PC-9 (cell line): ENCODE data around the gene LIN7A. TPM values are rescaled to one million over a fixed set of nuclear protein-coding genes. Genes with fewer than 3 reads are reported as not detected.

Experiments used
- BruUV-seq: library from RNA; stranded (reverse); fragments of 400-500 nt; replicated peaks from 2 replicates; lab custom pipeline; 2021; lab: Mats Ljungman, UMichigan
- CTCF ChIA-PET: fragments of 300-600 bp; sonication (Branson Sonifier 250); formaldehyde crosslinking; loops from one replicate; lab custom pipeline; 2022; ENCODE audit warnings: antibody characterized with exemption; lab: Charles Lee
- POLR2A ChIA-PET: fragments of 300-600 bp; sonication (Branson Sonifier 250); formaldehyde crosslinking; loops from one replicate; lab custom pipeline; 2022; ENCODE audit warnings: antibody characterized with exemption; ENCODE audit not compliant: unreplicated experiment; lab: Charles Lee
- DNase-seq, 2 experiments: peaks; one replicate each; pipeline versions ENCODE4 v3.0.0 to v3.0.0-alpha.2; 2015 to 2022; ENCODE audit warnings: mixed read lengths in 1 of 2
- H2AFZ ChIP-seq: fragments of 200-600 bp; sonication (generic); 2 replicates; pipeline ENCODE4 v1.8.1; 2017; ENCODE audit warnings: antibody characterized with exemption
- H3F3A ChIP-seq: fragments of 200-600 bp; sonication (generic); 2 replicates; pipeline ENCODE4 v1.8.1; 2017; ENCODE audit warnings: antibody characterized with exemption, mild to moderate bottlenecking, low read depth; ENCODE audit not compliant: insufficient read depth
- H3K27ac ChIP-seq: fragments of 200-600 bp; sonication (generic); 2 replicates; pipeline ENCODE4 v1.6.1; 2016; ENCODE audit warnings: mixed run types
- H3K27me3 ChIP-seq: fragments of 200-600 bp; sonication (generic); 2 replicates; pipeline ENCODE4 v1.6.1; 2016; ENCODE audit warnings: low read depth, mixed run types; ENCODE audit not compliant: insufficient read depth
- H3K36me3 ChIP-seq: fragments of 200-600 bp; sonication (generic); 2 replicates; pipeline ENCODE4 v1.6.1; 2016; ENCODE audit warnings: low read depth, mixed run types
- H3K4me1 ChIP-seq: fragments of 200-600 bp; sonication (generic); replicated peaks from 2 replicates; pipeline ENCODE4 v1.6.1; 2016; ENCODE audit warnings: mixed run types; ENCODE audit not compliant: insufficient read depth
- H3K4me2 ChIP-seq: fragments of 200-600 bp; sonication (generic); 2 replicates; pipeline ENCODE4 v1.6.1; 2017; ENCODE audit warnings: mixed run types
- H3K4me3 ChIP-seq: fragments of 200-600 bp; sonication (generic); 2 replicates; pipeline ENCODE4 v1.6.1; 2016; ENCODE audit warnings: mixed run types
- H3K79me2 ChIP-seq: fragments of 200-600 bp; sonication (generic); 2 replicates; pipeline ENCODE4 v1.6.1; 2017; ENCODE audit warnings: low read depth, mixed run types
- H3K9me2 ChIP-seq: fragments of 200-600 bp; sonication (generic); 2 replicates; pipeline ENCODE4 v1.8.1; 2017; ENCODE audit warnings: mild to moderate bottlenecking; ENCODE audit not compliant: insufficient read depth
- H3K9me3 ChIP-seq: fragments of 200-600 bp; sonication (generic); 2 replicates; pipeline ENCODE4 v1.8.1; 2016; ENCODE audit warnings: low read depth; ENCODE audit not compliant: insufficient read depth
- H4K20me1 ChIP-seq: fragments of 200-600 bp; sonication (generic); 2 replicates; pipeline ENCODE4 v1.8.1; 2017; ENCODE audit not compliant: insufficient read depth
- CTCF ChIP-seq: fragments of 200-600 bp; sonication (generic); conservative IDR thresholded peaks from 2 replicates; pipeline ENCODE4 v1.6.1; 2017; ENCODE audit warnings: mixed run types, antibody characterized with exemption, mild to moderate bottlenecking, moderate library complexity
- EZH2 ChIP-seq: fragments of 200-600 bp; sonication (generic); IDR thresholded peaks from 2 replicates; pipeline ENCODE4 v1.8.0; 2017; ENCODE audit warnings: antibody characterized with exemption, low read depth
- intact Hi-C: fragments of 100-400 bp; cut with micrococcal nuclease; formaldehyde crosslinking; loops from one replicate; pipeline ENCODE4 v1.10.0; 2022; ENCODE audit not compliant: unreplicated experiment
- total RNA-seq: library from RNA; stranded (reverse); gene quantifications from 2 replicates; pipeline ENCODE4 v1.2.3, GENCODE V29; 2021

LIN7A gene
- total RNA-seq, 1 experiment from 2014 or later, result not detected

- H3K36me3 ChIP-seq, result no peaks in the 10 kb centered on the region
- no peak overlapping the region for H3K27ac ChIP-seq
- no peaks in the 10 kb centered on the region for H3K9me3 ChIP-seq
- H3K9me2 ChIP-seq, result no peaks in the 10 kb centered on the region
- H3K79me2 ChIP-seq, result no peaks in the 10 kb centered on the region
- H2AFZ ChIP-seq, result no peak overlapping the region
- H3F3A ChIP-seq, result no peaks in the 10 kb centered on the region
- POLR2A ChIA-PET, result no interaction called here
- no peaks in the 10 kb centered on the region for H4K20me1 ChIP-seq
- H3K27me3 ChIP-seq, result no peaks in the 10 kb centered on the region
- H3K4me1 ChIP-seq, result no peaks in the 10 kb centered on the region
- no TSS peak for BruUV-seq
- TF ChIP-seq CTCF, result no peak
- TF ChIP-seq EZH2, result no peak
- CTCF ChIA-PET, result no interaction called here
- no peak for DNase-seq
- H3K4me2 ChIP-seq, result no peak overlapping the region
- intact Hi-C loops, result loop anchor here (5.0 to 10.0 kb wide), 2 partner anchors 96 to 419 kb away; partner anchors contain the start of gene LIN7A
- H3K4me3 ChIP-seq, result no peak overlapping the region
These were observed 99.0 kb downstream of the LIN7A start for GRCh38 chr12:80838708-80839107.

- TF ChIP-seq EZH2 (no peak), CTCF (no peak)
- no peaks in the 10 kb centered on the region for H3K4me1 ChIP-seq
- no peaks in the 10 kb centered on the region for H3K36me3 ChIP-seq
- peak; percentile 4 to 47 for DNase-seq
- intact Hi-C loops, result loop anchor here (5.0 to 10.0 kb wide), 2 partner anchors 97 to 419 kb away; partner anchors contain the start of gene LIN7A
- BruUV-seq, result no TSS peak
- no peaks in the 10 kb centered on the region for H3K79me2 ChIP-seq
- H3K9me3 ChIP-seq, result no peaks in the 10 kb centered on the region
- H3K9me2 ChIP-seq, result no peaks in the 10 kb centered on the region
- H3K27me3 ChIP-seq, result no peaks in the 10 kb centered on the region
- H3F3A ChIP-seq, result no peaks in the 10 kb centered on the region
- H3K4me3 ChIP-seq, result no peak overlapping the region
- H2AFZ ChIP-seq, result no peak overlapping the region
- no peak overlapping the region for H3K27ac ChIP-seq
- H4K20me1 ChIP-seq, result no peaks in the 10 kb centered on the region
- CTCF ChIA-PET, result interaction anchor here (0.6 kb wide), 2 partner anchors 183 to 291 kb away, joined by 3 to 5 read pairs; no protein-coding TSS in a partner anchor
- no peak overlapping the region for H3K4me2 ChIP-seq
- POLR2A ChIA-PET, result no interaction called here
These were observed 99.6 kb downstream of the LIN7A start for GRCh38 chr12:80838024-80838658.

- ChIA-PET POLR2A (no interaction called here), CTCF (interaction anchor here (0.6 to 1.0 kb wide), 3 partner anchors 183 to 420 kb away, joined by 3 to 5 read pairs (median 5); no protein-coding TSS in a partner anchor)
- H3K27ac ChIP-seq, result no peak overlapping the region
- H4K20me1 ChIP-seq, result no peaks in the 10 kb centered on the region
- no peaks in the 10 kb centered on the region for H3K36me3 ChIP-seq
- H2AFZ ChIP-seq, result no peak overlapping the region
- DNase-seq, result peak in 1 of 2 experiments; percentile 14
- no peaks in the 10 kb centered on the region for H3K4me1 ChIP-seq
- no peaks in the 10 kb centered on the region for H3F3A ChIP-seq
- no peaks in the 10 kb centered on the region for H3K27me3 ChIP-seq
- no TSS peak for BruUV-seq
- H3K4me2 ChIP-seq, result no peak overlapping the region
- no peak for TF ChIP-seq EZH2
- TF ChIP-seq CTCF, result peak; percentile 74
- H3K9me3 ChIP-seq, result no peaks in the 10 kb centered on the region
- no peaks in the 10 kb centered on the region for H3K79me2 ChIP-seq
- H3K9me2 ChIP-seq, result no peaks in the 10 kb centered on the region
- no peak overlapping the region for H3K4me3 ChIP-seq
- intact Hi-C loops, result loop anchor here (5.0 to 10.0 kb wide), 2 partner anchors 97 to 420 kb away; partner anchors contain the start of gene LIN7A
These were observed 100.3 kb downstream of the LIN7A start for GRCh38 chr12:80837342-80837978.
